HEK293T (cell line): Measurements from ENCODE around the gene DGKD.

Source experiments
- ELF4 ChIP-seq: fragments of 450-650 bp; IDR thresholded peaks from 2 replicates; pipeline ENCODE4 v1.6.1; 2017; ENCODE audit warnings: antibody characterized with exemption
- LEF1 ChIP-seq: fragments of 450-650 bp; IDR thresholded peaks from 2 replicates; pipeline ENCODE4 v1.6.1; 2017; ENCODE audit warnings: mild to moderate bottlenecking, borderline replicate concordance
- PKNOX1 ChIP-seq: fragments of 450-650 bp; IDR thresholded peaks from 2 replicates; pipeline ENCODE4 v1.6.1; 2016
- TARDBP ChIP-seq: fragments of 450-650 bp; IDR thresholded peaks from 2 replicates; pipeline ENCODE4 v1.6.1; 2016
- ZNF384 ChIP-seq: fragments of 450-650 bp; IDR thresholded peaks from 2 replicates; pipeline ENCODE4 v1.6.1; 2016

GRCh38 chr2:233319256-233319655 is 35.0 kb upstream of the DGKD start:
- TF ChIP-seq TARDBP (no peak), ELF4 (no peak), ZNF384 (no peak), LEF1 (no peak), PKNOX1 (no peak)
